Prostate gland (tissue), 2 donors: ENCODE results near the gene KCTD11.

Experiments used
- POLR2A ChIP-seq: fragments of 450-650 bp; IDR thresholded peaks from one replicate; pipeline ENCODE4 v1.6.1; 2016; ENCODE audit warnings: antibody characterized with exemption, mild to moderate bottlenecking
- POLR2AphosphoS5 ChIP-seq: sonication (generic); formaldehyde crosslinking; IDR thresholded peaks from one replicate; pipeline ENCODE4 v1.6.1; 2017; ENCODE audit warnings: antibody characterized with exemption
- TF ChIP-seq, protein P1 (sequence below), 4 experiments: fragments of 200-600 bp in 2 of 4; fragments of 450-650 bp in 2 of 4; sonication (generic) in 2 of 4; IDR thresholded peaks; 1 replicate in 3 of 4; 2 replicates in 1 of 4; pipeline ENCODE4 v1.5.1; 2016 to 2019; ENCODE audit warnings: antibody characterized with exemption in 4 of 4, mild to moderate bottlenecking in 2 of 4, moderate library complexity in 2 of 4

DNA sequence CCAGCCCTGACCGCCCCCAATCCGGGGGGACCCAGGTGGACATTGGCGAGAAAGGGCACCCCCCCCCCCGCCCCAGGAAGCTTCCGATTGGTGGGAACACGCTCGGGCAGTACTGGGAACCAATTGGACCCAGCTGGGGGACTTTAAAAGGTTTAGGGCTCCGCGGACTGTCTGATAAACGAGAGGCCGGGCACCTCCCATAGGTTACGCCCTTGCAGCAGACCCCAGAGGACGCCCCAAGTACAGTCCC lies 51.7 kb downstream of the KCTD11 start:
- TF ChIP-seq, protein P1, sequence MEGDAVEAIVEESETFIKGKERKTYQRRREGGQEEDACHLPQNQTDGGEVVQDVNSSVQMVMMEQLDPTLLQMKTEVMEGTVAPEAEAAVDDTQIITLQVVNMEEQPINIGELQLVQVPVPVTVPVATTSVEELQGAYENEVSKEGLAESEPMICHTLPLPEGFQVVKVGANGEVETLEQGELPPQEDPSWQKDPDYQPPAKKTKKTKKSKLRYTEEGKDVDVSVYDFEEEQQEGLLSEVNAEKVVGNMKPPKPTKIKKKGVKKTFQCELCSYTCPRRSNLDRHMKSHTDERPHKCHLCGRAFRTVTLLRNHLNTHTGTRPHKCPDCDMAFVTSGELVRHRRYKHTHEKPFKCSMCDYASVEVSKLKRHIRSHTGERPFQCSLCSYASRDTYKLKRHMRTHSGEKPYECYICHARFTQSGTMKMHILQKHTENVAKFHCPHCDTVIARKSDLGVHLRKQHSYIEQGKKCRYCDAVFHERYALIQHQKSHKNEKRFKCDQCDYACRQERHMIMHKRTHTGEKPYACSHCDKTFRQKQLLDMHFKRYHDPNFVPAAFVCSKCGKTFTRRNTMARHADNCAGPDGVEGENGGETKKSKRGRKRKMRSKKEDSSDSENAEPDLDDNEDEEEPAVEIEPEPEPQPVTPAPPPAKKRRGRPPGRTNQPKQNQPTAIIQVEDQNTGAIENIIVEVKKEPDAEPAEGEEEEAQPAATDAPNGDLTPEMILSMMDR (IDR thresholded peaks at IDR 0.05) = no peak
- no peak for TF ChIP-seq POLR2AphosphoS5
- no peak for TF ChIP-seq POLR2A
